ENCODE results near the gene AMBN.

GRCh38 chr4:70577220-70577927 is 14.7 kb upstream of the AMBN start:
- TF ChIP-seq, protein P1, sequence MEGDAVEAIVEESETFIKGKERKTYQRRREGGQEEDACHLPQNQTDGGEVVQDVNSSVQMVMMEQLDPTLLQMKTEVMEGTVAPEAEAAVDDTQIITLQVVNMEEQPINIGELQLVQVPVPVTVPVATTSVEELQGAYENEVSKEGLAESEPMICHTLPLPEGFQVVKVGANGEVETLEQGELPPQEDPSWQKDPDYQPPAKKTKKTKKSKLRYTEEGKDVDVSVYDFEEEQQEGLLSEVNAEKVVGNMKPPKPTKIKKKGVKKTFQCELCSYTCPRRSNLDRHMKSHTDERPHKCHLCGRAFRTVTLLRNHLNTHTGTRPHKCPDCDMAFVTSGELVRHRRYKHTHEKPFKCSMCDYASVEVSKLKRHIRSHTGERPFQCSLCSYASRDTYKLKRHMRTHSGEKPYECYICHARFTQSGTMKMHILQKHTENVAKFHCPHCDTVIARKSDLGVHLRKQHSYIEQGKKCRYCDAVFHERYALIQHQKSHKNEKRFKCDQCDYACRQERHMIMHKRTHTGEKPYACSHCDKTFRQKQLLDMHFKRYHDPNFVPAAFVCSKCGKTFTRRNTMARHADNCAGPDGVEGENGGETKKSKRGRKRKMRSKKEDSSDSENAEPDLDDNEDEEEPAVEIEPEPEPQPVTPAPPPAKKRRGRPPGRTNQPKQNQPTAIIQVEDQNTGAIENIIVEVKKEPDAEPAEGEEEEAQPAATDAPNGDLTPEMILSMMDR (optimal IDR thresholded peaks at IDR 0.05 in 1 of 3, IDR thresholded peaks at IDR 0.05 in 1 of 3, conservative IDR thresholded peaks at IDR 0.05 in 1 of 3; ENCODE audit: extremely low read depth in 1 of 3, insufficient read depth in 2 of 3, low read length in 3 of 3), result no peak
- no peak for TF ChIP-seq EZH2 (IDR thresholded peaks at IDR 0.05; ENCODE audit: low read length)
